DLD1 (cell line): ENCODE measurements around the gene PILRB.
"Not testable (repeated sequence)": the region's sequence is repeated elsewhere in the genome, so short reads cannot be mapped to it uniquely, and the experiment has no call there.

Source experiments
- in situ Hi-C: cut with HindIII; loops from 2 replicates; pipeline ENCODE4 v1.10.0; 2017; ENCODE audit warnings: low sequenced_read_pairs

PILRB gene

DNA sequence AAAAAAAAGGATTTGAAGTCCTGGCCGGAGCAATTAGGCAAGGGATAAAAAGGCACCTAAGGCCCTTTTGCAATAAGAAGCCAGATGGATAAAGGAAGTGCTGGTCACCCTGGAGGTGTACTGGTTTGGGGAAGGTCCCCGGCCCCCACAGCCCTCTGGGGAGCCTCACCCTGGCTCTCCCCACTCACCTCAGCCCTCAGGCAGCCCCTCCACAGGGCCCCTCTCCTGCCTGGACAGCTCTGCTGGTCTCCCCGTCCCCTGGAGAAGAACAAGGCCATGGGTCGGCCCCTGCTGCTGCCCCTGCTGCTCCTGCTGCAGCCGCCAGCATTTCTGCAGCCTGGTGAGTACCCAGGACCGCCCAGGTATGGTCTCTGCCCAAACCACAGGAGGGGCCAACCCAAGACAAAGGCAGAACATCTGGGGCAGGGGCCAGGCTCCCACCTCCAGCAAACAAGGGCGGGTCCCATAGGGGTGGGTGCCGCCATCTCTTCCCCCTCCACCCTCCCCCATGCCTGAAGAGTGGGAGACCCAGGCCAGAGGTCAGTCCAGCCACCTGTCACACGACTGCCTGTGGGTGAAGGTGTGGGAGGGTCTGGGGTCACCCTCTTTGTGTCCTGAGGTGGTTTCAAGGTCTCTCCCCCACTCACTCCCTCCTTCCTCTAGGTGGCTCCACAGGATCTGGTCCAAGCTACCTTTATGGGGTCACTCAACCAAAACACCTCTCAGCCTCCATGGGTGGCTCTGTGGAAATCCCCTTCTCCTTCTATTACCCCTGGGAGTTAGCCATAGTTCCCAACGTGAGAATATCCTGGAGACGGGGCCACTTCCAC, at the start of gene PILRB:
PILRB (plus strand) TSS at position 91 of the 830 bp plus-strand sequence; CDS start at position 277, 186 bp downstream.
- in situ Hi-C loops, result no loop called here

DNA sequence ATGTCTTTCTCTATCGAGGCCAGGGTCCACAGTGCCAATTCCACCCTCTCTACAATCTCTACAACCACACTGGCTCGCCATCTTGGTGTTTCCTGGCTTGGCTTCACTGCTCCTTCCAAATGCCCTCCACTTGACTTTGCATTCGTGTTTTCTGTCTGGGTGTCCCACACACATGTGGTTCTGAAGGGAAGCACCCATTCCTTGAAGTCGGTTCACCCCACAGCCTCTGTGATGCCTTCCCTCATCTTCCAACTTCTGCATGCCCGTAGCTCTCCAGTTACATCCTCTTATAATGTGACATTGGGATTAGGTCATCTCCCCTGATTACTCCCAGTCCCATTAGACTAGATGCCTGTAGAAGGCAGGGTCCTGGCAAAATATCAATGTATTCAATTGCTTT, 39.6 kb upstream of the PILRB start:
- in situ Hi-C loops, result not testable (repeated sequence)

DNA sequence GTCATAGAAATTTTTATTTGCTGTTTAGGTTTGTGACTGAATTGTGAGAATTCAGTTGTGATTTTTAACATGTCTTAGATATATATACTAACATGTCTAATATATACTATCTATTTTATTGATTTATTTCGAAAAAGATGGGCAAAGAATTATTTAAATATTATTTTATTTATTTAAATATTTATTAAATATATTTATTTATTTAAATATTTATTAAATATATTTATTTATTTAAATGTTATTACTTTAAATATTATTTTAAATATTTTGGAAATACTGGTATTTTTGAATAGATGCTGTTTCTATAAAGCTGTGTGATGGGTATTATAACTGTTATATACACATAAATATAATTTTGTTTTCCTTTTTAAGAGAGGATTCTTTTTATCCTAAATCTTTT, 36.3 kb upstream of the PILRB start:
- in situ Hi-C loops, result not testable (repeated sequence)

DNA sequence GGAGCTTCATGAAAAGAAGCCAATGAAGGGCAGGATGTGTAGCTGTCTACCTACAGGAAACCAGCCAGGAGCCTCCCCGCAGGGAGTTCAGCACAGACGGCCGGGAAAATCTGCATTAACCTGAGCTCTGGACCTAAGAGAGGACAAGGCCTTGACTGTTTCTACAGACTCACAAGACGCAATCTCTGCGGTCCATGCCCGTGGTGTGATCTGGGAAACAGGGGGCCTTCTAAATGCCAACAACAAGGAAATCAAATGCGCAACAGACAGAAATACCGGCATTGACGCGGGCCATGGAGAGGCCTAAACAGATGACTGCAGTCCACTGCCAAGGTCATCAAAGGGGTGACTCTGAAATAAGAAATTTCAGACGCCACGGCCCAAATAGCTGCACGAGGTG, 33.7 kb upstream of the PILRB start:
- in situ Hi-C loops, result not testable (repeated sequence)

DNA sequence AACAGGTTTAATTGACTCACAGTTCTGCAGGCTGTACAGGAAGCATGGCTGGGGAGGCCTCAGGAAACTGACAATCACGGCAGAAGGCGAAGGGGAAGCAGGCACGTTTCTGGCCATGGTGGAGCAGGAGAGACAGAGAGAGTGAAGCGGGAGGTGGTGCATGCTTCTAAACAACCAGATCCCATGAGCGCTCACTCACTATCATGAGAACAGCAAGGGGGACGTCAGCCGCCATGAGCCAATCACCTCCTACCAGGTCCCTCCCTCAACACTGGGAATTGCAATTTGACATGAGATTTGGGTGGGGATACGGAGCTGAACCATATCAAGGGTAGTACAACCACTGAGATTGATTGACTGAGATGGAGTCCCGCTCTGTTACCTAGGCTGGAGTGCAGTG, 32.2 kb upstream of the PILRB start:
- in situ Hi-C loops, result not testable (repeated sequence)

DNA sequence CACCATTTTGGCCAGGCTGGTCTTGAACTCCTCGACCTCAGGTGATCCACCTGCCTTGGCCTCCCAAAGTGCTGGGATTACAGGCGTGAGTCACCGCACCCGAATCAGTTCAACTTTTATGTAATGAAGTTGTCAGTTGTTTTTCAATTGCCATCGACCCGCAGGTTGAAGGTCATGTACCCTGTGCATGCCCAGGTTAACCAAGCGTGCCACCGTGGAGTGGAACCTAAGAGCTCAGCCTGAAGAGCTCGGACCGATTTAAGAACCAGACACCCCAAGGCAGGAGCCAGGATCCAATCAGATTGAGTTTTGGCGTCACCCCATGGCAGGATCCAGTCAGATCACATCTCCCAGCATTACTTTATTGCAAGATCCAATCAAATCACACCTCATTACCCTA, 31.0 kb upstream of the PILRB start:
- in situ Hi-C loops, result not testable (repeated sequence)

DNA sequence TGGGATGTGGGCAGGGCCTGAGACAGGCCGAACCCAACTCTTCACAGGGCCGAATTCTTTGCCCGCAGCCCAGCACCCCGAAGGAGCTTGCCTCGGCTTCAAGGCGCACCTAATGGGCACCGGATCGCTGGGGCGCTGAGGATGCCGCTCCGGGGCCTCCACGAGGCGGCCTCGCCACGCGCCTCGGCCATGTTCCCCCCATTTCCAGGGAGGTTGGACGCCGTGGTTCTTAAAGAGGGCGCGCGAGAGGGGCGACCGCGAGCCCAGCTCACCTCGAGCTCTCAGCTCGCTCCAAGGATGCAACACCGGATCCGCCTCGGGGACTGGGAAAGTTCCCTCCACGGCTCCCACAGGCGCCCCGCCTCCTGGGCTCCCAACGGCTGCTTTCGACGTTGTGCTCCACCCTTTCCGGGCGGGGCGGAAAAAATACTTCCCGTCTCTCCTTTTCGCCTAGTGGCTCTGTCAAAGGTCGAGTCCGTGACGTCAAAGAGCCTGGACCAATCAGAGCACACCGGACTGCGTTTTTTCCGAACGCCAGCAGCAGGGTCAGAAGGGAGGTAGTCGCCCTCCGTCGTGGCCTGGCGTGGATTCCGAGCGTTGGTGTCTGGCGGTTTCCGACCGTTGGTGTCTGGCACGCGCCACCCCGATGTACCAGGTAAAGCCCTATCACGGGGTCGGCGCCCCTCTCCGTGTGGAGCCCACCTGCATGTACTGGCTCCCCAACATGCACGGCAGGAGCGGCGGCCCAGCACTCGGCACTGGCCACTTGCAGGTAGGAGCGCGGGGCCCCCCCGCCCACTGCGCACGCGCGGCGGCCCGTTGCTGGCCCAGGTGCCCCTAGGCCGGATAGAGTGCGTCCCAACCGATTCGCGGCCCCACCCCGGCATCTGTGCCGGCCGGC, 22.1 kb upstream of the PILRB start:
- in situ Hi-C loops, result not testable (repeated sequence)

DNA sequence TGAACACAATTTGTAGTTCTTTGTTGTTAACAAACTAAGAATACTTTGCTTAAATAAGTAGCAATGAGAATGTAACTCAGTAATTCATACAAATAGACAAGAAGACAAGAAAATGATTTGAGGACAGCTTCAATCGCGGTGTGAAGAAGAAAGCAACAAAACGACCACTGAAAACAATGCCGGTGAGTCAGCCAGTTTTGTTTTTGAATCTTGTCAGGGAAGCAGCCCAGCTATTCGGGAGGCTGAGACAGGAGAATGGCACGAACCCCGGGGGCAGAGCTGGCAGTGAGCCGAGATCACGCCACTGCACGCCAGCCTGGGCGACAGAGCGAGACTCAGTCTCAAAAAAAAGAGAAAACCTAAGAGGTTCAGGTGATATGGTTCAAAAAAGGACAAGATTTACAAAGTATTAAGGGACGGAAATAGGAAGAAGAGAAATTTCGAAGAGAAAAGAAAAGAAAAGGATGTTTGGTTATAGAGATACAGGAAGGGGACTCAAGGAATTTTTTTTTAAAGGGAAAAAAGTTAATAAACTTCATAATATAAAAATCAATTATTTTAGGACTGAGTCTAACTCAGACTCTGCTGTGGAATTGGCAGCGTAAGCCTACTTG, 19.7 kb upstream of the PILRB start:
- in situ Hi-C loops, result not testable (repeated sequence)

DNA sequence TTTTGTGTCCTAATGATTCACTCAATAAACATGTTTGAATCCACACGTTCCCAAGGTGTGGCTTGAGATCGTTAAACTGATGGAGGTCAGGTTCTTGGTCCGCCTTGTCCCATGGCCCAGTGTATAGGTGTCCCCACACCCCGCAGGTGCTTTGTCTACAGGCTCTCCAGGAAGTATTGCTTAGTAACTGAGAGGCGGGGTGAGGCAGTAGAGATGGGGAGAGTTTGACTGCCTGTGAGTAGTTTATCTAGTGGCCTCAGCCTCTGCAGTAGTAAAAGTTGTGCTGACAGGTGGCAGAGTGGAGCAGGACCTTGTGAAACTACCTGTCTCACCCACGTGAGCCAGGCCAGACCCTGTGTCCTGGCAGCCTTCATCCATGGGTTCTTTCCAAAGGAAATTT, 16.6 kb upstream of the PILRB start:
- in situ Hi-C loops, result not testable (repeated sequence)

DNA sequence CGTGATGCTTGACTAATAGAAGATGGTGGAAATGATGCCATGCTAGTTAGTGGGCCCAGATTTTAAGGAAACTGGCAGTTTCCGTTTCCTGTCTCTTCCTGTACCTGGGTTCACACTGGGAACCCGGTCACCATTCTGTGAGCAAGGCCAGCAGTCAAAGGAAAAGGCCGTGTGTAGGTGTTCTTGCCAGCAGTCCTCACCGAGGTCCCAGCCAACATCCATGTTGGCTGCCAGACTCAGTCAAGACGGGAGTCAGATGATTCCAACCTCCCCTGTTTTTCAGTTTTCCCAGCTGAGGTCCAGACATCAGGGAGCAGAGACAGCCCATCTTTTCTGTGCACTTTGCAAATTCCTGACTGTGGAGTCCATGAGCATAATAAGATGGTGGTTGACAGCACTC, 15.2 kb upstream of the PILRB start:
- in situ Hi-C loops, result no loop called here

DNA sequence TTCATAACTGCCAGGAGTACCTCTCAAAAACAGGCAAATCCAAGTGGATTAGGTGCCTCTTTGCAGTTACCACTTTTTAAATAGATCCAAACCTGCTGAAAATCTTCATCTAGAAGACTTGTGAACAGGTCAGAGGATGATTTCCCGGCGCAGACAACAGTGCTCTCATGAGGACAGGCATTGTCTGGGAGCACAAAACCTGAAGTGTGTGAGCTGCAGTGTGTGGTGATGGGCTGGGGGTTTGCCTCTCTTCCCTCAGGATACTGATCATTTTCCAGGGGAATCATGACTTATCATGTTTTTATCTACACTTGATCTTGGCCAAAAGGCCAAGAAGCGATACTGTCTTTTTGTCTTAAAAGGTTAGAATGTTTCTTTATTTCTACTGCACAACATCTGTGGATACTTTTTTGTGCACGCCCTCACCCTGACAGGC, 13.8 kb upstream of the PILRB start:
- in situ Hi-C loops, result not testable (repeated sequence)

DNA sequence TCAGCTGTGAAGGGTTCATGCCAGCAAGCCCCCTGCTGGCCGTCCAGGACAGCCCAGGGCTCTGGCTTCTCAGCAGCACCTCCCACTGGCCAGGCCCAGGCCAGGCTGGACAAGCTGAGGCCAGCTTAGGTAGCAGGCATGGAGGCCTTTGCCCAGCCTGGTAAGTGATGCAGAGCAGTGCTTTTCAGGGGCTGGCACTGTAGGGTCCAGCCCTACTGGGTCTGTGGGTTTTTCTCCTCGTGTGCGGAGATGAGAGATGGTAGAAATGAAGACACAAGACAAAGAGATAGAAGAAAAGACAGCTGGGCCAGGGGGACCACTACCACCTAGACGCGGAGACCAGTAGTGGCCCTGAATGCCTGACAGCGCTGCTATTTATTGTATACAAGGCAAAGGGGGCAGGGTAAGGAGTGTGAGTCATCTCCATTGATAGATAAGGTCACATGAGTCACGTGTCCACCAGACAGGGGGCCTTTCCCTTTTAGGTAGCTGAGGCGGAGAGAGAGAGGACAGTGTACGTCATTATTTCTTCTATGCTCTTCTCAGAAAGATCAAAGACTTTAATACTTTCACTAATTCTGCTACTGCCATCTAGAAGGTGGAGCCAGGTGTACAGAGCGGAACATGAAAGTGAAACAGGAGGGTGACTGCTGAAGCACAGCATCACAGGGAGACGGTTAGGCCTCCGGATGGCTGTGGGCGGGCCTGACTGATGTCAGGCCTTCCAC, 13.2 kb upstream of the PILRB start:
- in situ Hi-C loops, result not testable (repeated sequence)

DNA sequence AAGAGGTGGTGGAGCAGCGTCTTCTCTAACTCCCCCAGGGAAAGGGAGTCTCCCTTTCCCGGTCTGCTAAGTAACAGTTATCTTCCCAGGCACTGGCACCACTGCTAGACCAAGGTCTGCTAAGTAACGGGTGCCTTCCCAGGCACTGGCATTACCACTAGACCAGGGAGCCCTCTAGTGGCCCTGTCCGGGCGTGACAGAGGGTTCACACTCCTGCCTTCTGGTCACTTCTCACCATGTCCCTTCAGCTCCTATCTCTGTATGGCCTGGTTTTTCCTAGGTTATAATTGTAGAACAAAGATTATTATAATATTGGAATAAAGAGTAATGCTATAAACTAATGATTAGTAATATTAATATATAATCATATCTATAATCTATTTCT, 12.6 kb upstream of the PILRB start:
- in situ Hi-C loops, result not testable (repeated sequence)

DNA sequence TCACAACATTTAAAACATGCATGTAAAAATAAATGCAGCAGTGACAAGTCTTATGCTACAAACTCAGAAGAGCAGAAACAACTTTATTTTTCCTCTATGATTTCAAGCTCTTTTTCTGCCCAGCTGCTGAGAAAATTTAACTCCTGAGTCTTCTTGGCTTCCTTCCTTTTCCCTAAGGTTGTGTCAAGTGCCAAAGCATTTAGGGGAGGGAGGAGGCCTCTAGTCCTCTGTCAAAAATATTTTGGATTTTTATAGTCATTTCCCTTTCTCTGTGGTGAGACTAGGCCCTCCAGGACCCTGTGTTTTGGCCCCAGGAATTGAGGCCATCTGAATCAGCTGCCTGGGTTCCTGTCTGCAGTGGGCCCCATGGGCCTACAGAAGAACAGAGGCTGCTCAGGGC, 11.0 kb upstream of the PILRB start:
- in situ Hi-C loops, result no loop called here

DNA sequence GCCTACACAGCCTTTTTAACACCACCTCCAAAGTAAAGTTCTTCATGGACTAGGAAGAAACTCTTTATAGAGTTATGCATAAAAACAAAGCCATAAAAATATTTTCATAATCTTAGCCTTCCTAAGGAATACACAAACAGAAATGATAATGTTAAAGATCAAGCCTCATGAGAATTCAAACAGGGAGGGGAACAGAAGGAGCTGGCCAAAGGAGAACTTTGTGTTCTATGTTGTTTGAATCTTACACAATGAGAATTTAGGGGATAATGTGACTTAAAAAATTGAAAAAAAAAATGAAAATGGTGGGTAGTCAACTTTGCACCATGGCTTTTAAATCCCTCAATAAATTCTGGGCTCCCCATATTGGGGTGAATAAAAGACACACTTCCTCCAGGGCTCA, 9.1 kb upstream of the PILRB start:
- in situ Hi-C loops, result no loop called here

DNA sequence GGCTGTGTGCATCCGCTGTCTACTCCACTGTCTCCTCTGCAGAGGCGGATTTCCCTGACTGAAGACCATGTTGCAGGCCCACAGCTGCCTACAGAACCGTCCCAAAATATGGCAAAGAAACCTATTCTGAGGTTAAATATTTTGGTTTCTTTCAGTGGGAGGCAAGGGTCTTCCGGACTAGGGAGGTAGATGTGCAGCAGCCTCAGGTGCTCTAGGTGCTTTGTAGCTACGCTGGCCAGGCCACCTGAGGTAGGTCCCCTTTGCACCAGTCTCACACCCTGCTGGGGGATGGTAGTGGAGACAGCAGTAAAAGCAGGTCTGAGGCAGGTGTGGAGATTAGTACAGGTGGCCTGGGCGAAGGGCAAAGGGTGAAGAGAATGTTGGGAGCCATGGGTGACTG, 8.2 kb upstream of the PILRB start:
- in situ Hi-C loops, result no loop called here

DNA sequence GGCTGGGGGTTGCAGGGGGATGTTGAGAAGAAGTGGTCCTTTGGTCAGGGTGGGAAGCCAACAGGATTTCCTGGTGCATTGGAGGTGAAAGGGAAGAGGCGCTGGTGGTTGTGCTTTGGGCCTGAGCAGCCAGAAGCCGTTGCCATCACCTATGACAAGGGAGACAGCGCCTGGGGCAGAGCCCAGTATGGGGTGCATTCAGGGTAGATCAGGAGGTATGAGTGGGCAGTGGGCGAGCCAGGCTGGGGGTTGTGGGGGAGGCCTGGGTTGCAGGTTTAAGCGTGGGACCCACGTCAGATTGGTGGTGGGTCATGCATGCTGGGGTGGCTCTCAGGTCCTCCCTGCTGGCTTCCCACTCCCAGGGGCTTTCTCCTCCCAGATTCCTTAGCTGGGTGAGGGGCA, 6.3 kb upstream of the PILRB start:
- in situ Hi-C loops, result no loop called here

DNA sequence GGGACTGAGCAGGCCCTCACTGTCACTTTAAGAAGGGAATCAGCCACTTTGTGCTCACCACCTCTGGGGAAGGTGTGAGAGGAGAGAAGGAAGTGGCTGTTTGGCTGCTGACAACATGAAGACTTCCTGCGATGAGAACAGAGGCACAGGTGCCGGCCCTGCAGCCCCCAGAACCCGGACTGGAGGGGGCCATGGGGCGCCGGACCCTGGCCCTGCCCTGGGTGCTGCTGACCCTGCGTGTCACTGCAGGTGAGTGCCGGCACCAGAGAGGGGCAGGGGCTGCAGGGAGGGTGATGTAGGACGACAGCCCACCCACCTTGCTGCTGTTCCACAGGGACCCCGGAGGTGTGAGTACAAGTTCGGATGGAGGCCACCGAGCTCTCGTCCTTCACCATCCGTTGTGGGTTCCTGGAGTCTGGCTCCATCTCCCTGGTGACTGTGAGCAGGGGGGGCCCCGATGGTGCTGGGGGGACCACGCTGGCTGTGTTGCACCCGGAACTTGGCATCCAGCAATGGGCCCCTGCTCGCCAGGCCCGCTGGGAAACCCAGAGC, 5.6 kb upstream of the PILRB start:
- in situ Hi-C loops, result not testable (repeated sequence)

DNA sequence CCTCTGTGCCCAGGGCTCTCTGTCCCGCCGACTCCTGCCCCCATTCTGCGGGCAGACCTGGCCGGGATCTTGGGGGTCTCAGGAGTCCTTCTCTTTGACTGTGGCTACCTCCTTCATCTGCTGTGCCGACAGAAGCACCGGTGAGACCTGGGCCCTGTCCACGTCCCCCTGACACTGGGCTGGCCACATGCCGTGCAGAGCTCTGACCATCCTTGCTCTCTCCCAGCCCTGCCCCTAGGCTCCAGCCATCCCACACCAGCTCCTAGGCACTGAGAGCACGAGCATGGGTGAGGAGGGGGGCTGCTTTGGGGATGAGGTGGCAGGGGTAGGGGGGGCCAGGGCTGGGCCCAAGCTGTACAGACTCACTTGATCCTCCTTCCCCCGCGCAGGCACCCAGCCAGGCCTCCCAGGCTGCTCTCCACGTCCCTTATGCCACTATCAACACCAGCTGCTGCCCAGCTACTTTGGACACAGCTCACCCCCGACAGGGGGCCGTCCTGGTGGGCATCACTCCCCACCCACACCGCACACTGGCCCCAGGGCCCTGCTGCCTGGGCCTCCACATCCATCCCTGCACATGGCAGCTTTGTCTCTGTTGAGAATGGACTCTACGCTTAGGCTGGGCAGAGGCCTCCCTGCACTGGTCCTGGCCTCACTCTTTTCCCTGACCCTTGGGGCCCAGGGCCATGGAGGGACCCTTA, 4.8 kb upstream of the PILRB start:
- in situ Hi-C loops, result no loop called here
